Measurements from ENCODE around the gene ETS1.
"Not testable (repeated sequence)": the region's sequence is repeated elsewhere in the genome, so short reads cannot be mapped to it uniquely, and the experiment has no call there.

Gene ETS1

GRCh38 chr11:128450882-128451651, 136.3 kb downstream of the ETS1 start (continued):
- TF ChIP-seq ZBTB20 (tag by site-specific recombination; IDR thresholded peaks at IDR 0.05), result no peak
- TF ChIP-seq GFI1B (tag by site-specific recombination; IDR thresholded peaks at IDR 0.05), result no peak
- TF ChIP-seq ZNF670 (tag by site-specific recombination; IDR thresholded peaks at IDR 0.05; ENCODE audit: low read depth), result no peak

GRCh38 chr11:128450425-128450824, 136.9 kb downstream of the ETS1 start:
- H3K27ac ChIP-seq (ENCODE audit: extremely low read depth, low read depth, low read length); H3K4me3 ChIP-seq (ENCODE audit: low read depth, low read length); H3K9me3 ChIP-seq (ENCODE audit: control insufficient read depth, insufficient read depth, low read depth, low read length); CTCF ChIA-PET; POLR2A ChIA-PET; H3K36me3 ChIP-seq (ENCODE audit: control insufficient read depth in 2 of 2, insufficient read depth in 1 of 2, low read length in 2 of 2); H3K4me1 ChIP-seq (ENCODE audit: control insufficient read depth, insufficient read depth, low read length): not testable (repeated sequence)
- peak; percentile 56; the same call in 1 of the 2 replicates for TF ChIP-seq ZNF146 (tag by site-specific recombination; IDR thresholded peaks at IDR 0.05)

DNA sequence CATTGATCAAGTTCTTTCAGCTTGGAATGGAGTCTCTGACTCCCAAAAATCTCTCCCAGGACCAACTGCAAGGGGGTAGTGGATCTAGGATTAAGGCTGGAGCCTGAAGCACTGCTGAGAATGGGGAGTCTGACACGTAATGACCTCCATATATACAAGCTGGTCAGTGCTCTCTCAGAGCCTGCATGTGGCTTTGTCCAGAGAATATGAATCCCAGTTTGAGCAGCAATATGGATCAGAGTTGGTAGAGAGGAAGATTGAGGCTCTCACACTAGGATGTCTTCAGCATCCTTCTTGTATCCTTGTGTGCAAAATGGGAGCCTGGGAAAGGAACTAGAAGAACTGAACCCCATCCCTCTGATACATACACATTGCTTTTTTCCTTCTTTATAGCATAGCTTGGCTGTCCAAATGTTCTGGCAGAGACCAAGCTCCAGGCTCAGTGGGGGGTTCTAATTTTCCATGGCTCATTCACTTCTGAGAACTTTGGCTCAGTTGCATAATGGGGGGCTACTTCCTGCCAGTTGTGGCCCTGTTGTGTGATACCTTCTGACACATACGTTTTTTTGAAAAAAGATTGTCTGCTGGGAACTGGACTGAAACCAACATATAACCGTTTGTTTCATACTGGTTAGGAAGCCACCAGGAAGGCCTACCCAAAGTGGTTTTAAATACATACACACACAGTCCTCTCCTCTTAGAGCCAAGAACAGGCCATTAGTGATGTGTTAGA, 138.2 kb downstream of the ETS1 start:
- ChIA-PET CTCF (no interaction called here), POLR2A (no interaction called here)
- no peak overlapping the region for H3K4me3 ChIP-seq (ENCODE audit: low read depth, low read length)
- no peaks in the 10 kb centered on the region for H3K4me1 ChIP-seq (ENCODE audit: control insufficient read depth, insufficient read depth, low read length)
- no peaks in the 10 kb centered on the region for H3K9me3 ChIP-seq (ENCODE audit: control insufficient read depth, insufficient read depth, low read depth, low read length)
- no peak overlapping the region for H3K27ac ChIP-seq (ENCODE audit: extremely low read depth, low read depth, low read length)
- no peak for TF ChIP-seq HOXA7 (CRISPR knock-in tag; IDR thresholded peaks at IDR 0.05; ENCODE audit: borderline replicate concordance)
- no peaks in the 10 kb centered on the region for H3K36me3 ChIP-seq (ENCODE audit: control insufficient read depth in 2 of 2, insufficient read depth in 1 of 2, low read length in 2 of 2)

- H3K4me1 ChIP-seq (ENCODE audit: control insufficient read depth, insufficient read depth, low read length), result no peaks in the 10 kb centered on the region
- no peak for TF ChIP-seq ZNF416 (tag by site-specific recombination; IDR thresholded peaks at IDR 0.05)
- TF ChIP-seq SCRT1 (tag by site-specific recombination; IDR thresholded peaks at IDR 0.05; ENCODE audit: borderline replicate concordance), result peak; percentile 49; the same call in 1 of the 2 replicates
- H3K4me3 ChIP-seq (ENCODE audit: low read depth, low read length), result no peak overlapping the region
- H3K36me3 ChIP-seq (ENCODE audit: control insufficient read depth in 2 of 2, insufficient read depth in 1 of 2, low read length in 2 of 2), result no peaks in the 10 kb centered on the region
- H3K9me3 ChIP-seq (ENCODE audit: control insufficient read depth, insufficient read depth, low read depth, low read length), result no peaks in the 10 kb centered on the region
- ChIA-PET CTCF (interaction anchor here (0.6 kb wide), 1 partner anchor 1813 kb away, joined by 3 read pairs; no protein-coding TSS in a partner anchor), POLR2A (no interaction called here)
- H3K27ac ChIP-seq (ENCODE audit: extremely low read depth, low read depth, low read length), result no peak overlapping the region
These were observed 139.0 kb downstream of the ETS1 start for GRCh38 chr11:128448200-128448886.

DNA sequence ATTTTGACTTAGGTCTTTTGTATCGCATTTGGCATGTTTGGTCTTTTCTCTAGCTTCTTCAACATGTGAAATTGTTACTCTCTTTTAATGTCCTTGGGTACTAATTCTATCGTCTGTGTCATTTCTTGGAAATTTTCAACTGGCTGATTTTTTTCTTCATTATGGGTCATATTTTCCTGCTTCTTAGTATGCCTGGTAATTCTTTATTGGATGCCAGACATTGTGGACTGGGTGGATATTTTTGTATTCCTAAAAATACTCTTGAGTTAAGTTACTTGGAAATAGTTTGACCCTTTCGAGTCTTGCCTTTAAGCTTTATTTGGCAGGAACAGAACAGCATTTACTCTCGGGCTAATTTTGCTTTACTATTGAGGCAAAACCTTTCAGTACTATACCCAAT, 140.1 kb downstream of the ETS1 start:
- Histone ChIP-seq H3K36me3 (ENCODE audit: control insufficient read depth in 2 of 2, insufficient read depth in 1 of 2, low read length in 2 of 2) (no peaks in the 10 kb centered on the region), H3K9me3 (ENCODE audit: control insufficient read depth, insufficient read depth, low read depth, low read length) (no peaks in the 10 kb centered on the region), H3K27ac (ENCODE audit: extremely low read depth, low read depth, low read length) (no peak overlapping the region), H3K4me1 (ENCODE audit: control insufficient read depth, insufficient read depth, low read length) (no peaks in the 10 kb centered on the region), H3K4me3 (ENCODE audit: low read depth, low read length) (no peak overlapping the region)
- ChIA-PET CTCF (no interaction called here), POLR2A (no interaction called here)
- TF ChIP-seq SP2 (tag by site-specific recombination; IDR thresholded peaks at IDR 0.05), result no peak
- no peak for TF ChIP-seq ZBTB7A (tag by site-specific recombination; IDR thresholded peaks at IDR 0.05; ENCODE audit: low read depth)
- TF ChIP-seq ZNF184 (tag by site-specific recombination; IDR thresholded peaks at IDR 0.05), result no peak
- no peak for TF ChIP-seq ZBTB20 (tag by site-specific recombination; IDR thresholded peaks at IDR 0.05)
- TF ChIP-seq, protein P1, sequence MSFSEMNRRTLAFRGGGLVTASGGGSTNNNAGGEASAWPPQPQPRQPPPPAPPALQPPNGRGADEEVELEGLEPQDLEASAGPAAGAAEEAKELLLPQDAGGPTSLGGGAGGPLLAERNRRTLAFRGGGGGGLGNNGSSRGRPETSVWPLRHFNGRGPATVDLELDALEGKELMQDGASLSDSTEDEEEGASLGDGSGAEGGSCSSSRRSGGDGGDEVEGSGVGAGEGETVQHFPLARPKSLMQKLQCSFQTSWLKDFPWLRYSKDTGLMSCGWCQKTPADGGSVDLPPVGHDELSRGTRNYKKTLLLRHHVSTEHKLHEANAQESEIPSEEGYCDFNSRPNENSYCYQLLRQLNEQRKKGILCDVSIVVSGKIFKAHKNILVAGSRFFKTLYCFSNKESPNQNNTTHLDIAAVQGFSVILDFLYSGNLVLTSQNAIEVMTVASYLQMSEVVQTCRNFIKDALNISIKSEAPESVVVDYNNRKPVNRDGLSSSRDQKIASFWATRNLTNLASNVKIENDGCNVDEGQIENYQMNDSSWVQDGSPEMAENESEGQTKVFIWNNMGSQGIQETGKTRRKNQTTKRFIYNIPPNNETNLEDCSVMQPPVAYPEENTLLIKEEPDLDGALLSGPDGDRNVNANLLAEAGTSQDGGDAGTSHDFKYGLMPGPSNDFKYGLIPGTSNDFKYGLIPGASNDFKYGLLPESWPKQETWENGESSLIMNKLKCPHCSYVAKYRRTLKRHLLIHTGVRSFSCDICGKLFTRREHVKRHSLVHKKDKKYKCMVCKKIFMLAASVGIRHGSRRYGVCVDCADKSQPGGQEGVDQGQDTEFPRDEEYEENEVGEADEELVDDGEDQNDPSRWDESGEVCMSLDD (tag by site-specific recombination; IDR thresholded peaks at IDR 0.05), result no peak
- no peak for TF ChIP-seq TCF7L2 (IDR thresholded peaks at IDR 0.05; ENCODE audit: borderline replicate concordance, low read depth, low read length)
- TF ChIP-seq, protein P2, sequence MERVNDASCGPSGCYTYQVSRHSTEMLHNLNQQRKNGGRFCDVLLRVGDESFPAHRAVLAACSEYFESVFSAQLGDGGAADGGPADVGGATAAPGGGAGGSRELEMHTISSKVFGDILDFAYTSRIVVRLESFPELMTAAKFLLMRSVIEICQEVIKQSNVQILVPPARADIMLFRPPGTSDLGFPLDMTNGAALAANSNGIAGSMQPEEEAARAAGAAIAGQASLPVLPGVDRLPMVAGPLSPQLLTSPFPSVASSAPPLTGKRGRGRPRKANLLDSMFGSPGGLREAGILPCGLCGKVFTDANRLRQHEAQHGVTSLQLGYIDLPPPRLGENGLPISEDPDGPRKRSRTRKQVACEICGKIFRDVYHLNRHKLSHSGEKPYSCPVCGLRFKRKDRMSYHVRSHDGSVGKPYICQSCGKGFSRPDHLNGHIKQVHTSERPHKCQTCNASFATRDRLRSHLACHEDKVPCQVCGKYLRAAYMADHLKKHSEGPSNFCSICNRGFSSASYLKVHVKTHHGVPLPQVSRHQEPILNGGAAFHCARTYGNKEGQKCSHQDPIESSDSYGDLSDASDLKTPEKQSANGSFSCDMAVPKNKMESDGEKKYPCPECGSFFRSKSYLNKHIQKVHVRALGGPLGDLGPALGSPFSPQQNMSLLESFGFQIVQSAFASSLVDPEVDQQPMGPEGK (tag by site-specific recombination; IDR thresholded peaks at IDR 0.05), result no peak
- TF ChIP-seq ZNF530 (tag by site-specific recombination; IDR thresholded peaks at IDR 0.05; ENCODE audit: low read depth), result no peak
- TF ChIP-seq HOXD13 (CRISPR knock-in tag; IDR thresholded peaks at IDR 0.05; ENCODE audit: borderline replicate concordance), result no peak
- TF ChIP-seq ZNF211 (tag by site-specific recombination; IDR thresholded peaks at IDR 0.05; ENCODE audit: low read depth), result no peak
- no peak for TF ChIP-seq ZNF488 (tag by site-specific recombination; IDR thresholded peaks at IDR 0.05)
- no peak for TF ChIP-seq SP3 (tag by site-specific recombination; IDR thresholded peaks at IDR 0.05)
- TF ChIP-seq ZNF514 (tag by site-specific recombination; IDR thresholded peaks at IDR 0.05), result no peak

Data from HEK293 (cell line).